HG03460 (cell line): ENCODE data around the gene GPX8.

Experiments
- ATAC-seq: cut with Tn5 transposase; IDR thresholded peaks from one replicate; pipeline ENCODE4 v1.9.1; 2021; ENCODE audit not compliant: unreplicated experiment

GPX8 gene

DNA sequence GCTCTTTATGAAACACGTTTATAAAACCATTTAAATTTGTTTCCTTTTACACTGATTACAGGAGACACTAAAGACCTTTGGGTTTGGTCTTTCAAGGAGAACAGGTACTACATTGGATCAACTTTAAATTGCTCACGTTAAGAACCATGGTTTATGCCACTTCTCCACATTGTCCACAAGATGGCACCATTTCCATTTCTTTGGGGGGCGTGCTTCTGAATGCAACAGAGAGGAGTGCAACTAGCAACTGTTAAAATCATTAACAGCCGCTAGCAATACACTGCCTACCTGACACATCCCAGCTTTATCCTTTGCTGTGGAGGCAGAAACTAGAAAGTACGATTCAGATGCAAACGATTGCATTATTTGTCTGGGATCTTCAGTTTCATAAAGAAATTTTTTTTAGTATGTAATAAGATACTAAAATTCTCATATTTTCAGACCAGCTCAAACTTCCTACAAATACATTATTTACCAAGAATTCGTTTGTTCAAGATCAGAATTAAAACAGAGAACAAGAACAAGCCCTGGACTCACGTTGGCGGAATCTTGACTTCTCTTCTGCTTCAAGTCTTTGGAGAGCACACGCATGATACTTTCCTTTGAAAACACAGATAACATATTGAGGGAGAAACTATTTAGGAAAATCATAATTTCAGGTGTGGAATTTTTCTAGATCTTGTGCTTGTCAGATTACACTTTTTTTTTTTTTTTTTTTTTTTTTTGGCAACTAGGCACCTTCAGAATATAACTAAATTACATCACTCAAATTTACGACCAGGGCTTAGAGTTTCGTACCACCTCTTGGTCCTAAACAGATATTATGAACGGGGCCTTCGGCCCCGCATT is 12.3 kb downstream of the GPX8 start:
- peak; percentile 57 for ATAC-seq

DNA sequence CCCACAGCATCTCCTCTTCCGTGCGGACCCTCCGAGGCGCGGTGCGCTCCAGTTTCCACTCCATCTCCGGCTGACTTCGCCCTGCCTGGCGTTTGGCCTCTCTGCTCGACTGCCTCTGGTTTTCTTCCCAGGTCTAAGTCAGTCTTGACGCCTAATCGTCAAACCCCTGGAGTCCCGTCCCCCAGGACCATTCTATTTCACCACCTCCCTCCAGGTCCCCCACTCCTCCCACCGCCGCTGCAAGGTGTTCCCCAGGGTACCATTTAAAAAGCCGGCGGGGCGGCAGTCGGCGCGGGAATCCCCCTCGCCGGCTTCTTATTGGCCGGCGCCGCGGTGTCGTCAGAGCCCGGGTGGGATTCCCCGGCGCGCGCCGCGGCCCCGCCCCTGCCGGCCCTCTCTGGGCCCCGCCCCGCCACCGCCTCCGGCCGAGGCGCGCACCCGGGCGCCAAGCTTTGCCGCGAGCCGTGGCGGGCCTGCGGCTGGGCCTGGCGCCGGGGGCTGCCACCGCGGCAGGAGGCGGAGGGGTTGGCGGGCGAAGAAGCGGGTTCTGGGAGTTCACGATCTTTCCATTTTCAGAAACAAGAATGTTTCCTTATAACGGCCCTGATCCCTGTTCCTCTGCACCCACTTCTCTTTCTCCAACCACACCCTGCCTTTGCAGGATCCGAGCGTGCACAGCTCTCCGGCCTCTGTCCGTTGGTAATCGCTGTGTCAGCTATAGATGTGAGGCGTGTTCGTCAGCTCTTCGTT is 13.1 kb downstream of the GPX8 start, which contains the start of gene CDC20B:
TSS of gene CDC20B (minus strand) at position 241 of the 750 bp plus-strand sequence. CDS start at position 64, 177 bp downstream.
- peak; percentile 78 for ATAC-seq

DNA sequence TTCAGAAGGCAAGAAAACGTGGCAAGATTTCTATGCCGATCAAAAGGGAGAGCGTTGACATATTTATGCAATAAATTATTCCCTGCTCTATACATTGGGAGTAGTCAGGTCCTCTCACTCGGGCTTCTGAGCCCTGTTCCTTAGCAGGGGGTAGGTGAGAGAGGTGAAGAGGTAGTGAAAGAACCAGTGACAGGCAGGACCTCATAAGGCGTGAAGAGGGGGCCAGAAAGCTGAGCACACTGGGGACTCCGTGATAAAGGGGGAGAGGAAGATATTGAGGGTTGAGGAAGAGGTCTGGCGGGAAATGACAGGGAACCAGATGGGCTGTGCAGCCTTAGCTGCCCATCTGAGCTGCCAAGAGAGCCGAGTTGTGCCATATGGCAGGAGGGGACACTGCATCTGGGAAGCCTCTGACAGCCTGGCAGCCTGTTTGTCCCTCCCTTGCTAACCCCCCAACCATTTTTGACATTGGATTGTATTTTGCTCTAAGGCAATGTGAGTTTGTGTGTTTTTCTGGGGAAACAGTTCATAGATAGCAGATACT is 13.8 kb downstream of the GPX8 start:
- peak; percentile 22 for ATAC-seq

DNA sequence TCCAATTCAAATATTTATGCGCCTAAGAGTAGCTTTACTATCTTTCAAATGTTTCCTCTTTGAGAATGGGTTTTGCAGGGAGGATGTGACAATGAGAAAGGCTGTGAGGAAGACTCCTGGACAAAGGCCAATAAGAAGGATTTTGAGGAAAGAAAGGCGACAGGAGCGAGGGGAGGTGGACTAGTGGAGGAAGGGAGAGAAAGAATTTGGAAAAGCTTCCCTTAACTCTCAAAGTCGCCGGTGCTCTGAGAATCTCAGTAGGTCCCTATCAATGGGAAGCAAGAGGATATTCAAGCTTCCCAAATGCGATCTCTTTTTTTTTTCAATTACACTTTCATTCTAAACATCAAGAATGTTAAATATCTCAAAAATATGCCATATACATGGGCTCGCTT is 15.8 kb downstream of the GPX8 start:
- ATAC-seq, result no peak

DNA sequence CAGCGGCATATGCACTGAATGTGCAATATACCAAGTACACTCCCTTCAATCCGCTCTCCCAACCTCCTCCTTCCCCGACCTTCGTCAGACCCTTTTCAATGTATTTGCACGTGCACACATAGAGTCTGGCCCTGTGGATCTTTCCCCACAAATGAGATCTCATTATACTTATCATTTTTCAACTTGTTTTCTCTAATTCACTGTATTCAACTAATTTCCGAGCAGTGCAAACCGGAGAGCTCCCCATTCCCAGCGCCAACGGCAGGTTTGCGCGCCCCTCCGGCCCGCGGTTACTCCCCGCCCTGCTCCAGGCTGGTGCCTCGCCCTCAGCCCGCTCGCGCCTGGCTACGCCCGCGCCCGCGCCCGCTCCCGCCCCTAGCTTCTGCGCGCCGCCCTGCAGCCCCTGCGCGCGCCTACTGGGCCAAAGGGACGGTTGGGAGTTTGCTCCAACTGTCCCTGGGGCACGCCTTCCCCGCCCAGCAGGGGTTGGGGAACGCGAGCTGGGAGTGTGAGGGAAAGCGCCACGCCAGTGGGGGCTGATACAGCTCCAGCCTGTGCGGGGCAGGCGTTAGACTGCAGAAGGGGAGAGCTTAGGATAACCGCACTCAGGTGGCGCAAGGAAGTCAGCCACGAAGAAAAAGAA is 16.3 kb downstream of the GPX8 start:
- ATAC-seq, result no peak

DNA sequence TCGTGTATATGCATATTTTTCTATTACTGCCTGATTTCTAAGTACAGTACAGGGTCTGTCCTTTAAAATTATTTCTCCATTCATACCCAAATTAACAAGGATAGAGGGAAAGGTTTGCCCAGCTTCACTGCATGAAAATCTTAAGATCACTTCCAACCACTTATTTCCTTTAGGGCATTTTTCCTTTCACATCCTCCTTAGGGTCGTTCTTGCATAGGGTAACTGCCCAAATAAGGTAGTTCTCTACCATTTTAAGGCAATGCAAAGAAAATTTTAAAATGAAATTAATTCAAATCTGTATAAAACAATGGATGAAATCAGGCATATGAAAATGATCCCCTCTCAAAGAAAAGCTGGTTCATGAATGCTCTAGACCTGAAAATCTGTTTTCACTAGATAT is 17.1 kb downstream of the GPX8 start:
- no peak for ATAC-seq

DNA sequence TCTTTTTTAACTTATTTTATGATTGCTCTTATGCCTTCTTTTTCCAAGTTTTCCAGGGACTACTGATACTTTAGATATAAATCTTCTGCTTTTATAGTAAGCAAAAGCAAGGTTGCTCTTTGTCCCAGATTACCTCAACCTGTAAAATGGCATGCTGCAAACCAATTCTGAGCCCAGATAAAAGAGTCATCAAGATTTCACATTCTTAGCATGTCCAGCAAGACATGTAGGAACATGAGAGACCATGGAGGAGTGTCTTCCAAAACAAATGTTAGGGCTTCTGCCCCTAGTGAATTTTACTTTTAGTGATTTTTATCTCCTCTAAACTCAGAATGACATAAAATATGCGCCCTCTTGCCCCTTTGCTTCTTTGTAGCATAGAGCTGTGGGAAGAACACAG is 20.0 kb downstream of the GPX8 start:
- no peak for ATAC-seq

DNA sequence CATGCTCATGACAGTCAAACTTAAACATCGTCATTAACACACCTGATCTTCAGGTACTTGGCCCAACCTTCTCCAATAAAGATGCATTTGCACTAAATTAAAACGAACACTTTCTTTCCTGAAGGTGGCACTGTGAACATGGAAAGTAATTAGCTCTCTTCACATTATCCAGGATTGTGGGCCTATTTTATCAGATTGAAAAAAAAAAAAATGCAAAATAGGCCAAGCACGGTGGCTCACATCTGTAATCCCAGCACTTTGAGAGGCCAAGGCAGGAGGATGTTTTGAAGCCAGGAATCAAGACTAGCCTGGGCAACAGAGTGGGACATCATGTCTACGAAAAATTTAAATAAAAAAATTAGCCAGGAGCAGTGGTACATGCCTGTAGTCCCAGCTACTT is 27.4 kb downstream of the GPX8 start:
- ATAC-seq, result no peak

DNA sequence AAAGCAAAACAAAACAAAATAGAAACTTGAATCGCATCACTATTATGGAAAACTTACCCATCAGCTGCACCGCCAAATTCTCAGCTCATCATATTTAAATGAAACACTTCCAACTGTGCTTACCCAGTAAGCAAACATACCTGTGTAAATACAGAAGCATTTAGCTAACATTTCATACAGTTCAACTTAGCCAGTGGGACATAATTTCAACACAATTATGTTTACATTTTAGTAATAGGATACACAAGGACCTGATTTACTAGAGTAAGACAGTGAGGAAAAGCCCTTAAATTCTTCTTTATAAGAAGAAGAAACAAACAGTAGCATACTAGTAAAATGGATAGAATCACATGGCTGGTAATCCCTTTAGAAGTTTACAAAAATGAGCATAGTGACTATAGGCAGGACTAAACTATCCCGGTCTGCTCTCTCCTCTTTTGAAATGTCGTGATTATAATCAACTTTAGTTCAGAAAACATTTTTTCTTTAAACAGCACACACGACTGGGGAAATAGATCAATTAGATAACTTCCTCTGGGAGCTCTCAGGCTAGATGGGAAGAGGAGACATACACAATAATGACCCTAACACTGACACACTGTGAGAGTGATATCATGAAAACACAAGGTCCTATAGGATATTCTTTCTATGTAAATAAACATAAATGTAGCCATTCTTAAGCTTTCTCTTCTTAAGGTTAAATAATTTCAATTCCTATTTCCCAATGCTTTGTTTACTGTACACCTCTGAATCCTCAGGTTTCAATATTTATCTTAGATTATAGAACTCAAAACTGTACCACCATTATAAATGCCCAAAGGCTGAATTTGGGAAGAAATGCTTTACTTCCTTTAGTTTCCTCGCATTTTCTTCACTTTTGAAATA is 28.9 kb downstream of the GPX8 start:
- no peak for ATAC-seq

DNA sequence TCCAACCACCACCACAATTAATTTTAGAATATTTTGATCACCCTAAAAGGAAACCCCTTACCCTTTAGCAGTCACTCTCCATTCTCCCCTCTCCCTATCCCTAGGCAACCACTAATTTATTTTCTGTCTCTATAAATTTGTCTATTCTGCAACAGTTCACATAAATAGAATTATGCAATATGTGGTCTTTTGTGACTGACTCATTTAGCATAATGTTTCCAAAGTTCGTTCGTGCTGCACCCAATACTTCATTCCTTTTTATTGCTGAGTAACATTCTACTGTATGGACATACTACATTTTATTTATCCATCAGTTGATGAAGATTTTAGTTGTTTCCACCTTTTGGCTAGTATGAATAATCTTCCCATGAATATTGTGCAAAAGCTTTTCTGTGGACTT is 31.2 kb downstream of the GPX8 start:
- ATAC-seq, result no peak

DNA sequence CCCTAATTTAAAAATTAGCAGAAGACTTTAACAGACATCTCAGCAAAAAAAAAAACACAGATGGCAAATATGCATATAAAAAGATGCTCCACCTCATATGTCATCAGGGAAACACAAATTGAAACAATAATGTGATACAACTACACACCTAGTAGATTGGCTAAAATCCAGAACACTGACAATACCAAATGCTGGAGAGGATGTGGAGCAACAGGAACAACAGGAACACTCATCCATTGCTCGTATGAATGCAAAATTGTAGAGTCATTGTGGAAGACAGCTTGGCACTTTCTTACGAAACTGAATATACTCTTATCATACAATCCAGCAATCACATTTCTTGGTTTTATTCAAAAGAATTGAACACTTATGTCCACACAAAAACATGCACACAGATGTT is 45.0 kb downstream of the GPX8 start:
- ATAC-seq, result no peak

DNA sequence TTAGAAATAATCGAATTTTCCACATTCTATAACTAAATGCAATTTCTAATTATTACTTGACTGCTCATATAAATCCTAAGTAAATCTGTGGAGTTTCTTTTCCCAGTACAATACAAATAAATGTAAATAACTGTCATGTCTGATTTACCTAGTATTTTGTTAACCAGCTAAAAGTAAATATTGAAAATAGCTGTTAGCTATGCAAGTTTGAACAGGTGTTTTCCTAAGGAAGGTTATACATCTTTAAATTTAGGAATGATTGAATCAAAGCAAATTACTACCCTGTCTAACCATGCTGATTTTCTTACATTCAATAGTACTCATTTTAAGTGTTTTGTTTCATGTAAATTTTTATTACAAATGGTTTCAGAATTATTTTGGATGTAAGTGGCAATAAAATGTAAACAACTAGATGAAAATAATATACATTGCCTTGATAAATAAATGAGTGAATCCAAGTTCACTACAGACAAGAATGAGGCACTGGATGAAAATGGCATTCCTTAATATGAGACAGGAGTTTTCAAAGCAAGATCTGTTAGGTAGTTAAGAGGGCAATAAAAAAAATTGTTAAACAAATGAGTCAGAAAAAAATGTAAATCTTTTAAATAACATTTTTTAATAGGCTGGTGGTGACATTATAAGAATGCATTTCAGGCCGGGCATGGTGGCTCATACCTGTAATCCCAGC is 51.4 kb downstream of the GPX8 start:
- ATAC-seq, result no peak
